OCI-LY3 (cell line): ENCODE measurements around the gene MCC.

ENCODE experiments used
- H2AFZ ChIP-seq: fragments of 200-600, 300-600 bp; shearing (Covaris generic); 2 replicates; pipeline ENCODE4 v1.6.0; 2014; ENCODE audit warnings: antibody characterized with exemption, low read depth, low read length
- H3K27ac ChIP-seq: fragments of 200-600, 300-600 bp; sonication (generic); 2 replicates; pipeline ENCODE4 v1.5.1; 2014; ENCODE audit warnings: mild to moderate bottlenecking, low read length, moderate library complexity, mixed read lengths
- H3K27me3 ChIP-seq: fragments of 200-600, 300-600 bp; sonication (generic); 2 replicates; pipeline ENCODE4 v1.6.1; 2014; ENCODE audit warnings: low read depth, low read length, mixed read lengths
- H3K36me3 ChIP-seq: fragments of 200-600, 300-600 bp; sonication (generic); replicated peaks from 2 replicates; pipeline ENCODE3; 2014; ENCODE audit warnings: low read depth, low read length, mixed read lengths
- H3K4me1 ChIP-seq: fragments of 300-600, 200-600 bp; sonication (generic); 2 replicates; pipeline ENCODE4 v1.6.1; 2014; ENCODE audit warnings: low read length, mixed read lengths
- H3K4me2 ChIP-seq: fragments of 200-600, 300-600 bp; sonication (generic); 2 replicates; pipeline ENCODE4 v1.6.1; 2014; ENCODE audit warnings: low read length, mixed read lengths
- H3K4me3 ChIP-seq: fragments of 300-600, 200-600 bp; sonication (generic); 2 replicates; pipeline ENCODE4 v1.5.1; 2014; ENCODE audit warnings: antibody characterized with exemption, mild to moderate bottlenecking, low read length, moderate library complexity
- H3K79me2 ChIP-seq: fragments of 300-600, 200-600 bp; shearing (Covaris generic); 2 replicates; pipeline ENCODE4 v1.6.1; 2014; ENCODE audit warnings: mild to moderate bottlenecking, low read length, mixed read lengths
- H3K9ac ChIP-seq: fragments of 300-600, 200-600 bp; shearing (Covaris generic); 2 replicates; pipeline ENCODE4 v1.6.0; 2014; ENCODE audit warnings: mild to moderate bottlenecking, low read length, moderate library complexity
- H3K9me3 ChIP-seq: fragments of 200-600, 300-600 bp; shearing (Covaris generic); 2 replicates; pipeline ENCODE4 v1.6.1; 2014; ENCODE audit warnings: low read length, mixed read lengths; ENCODE audit not compliant: insufficient read depth
- H4K20me1 ChIP-seq: fragments of 200-600, 300-600 bp; sonication (generic); 2 replicates; pipeline ENCODE4 v1.6.1; 2016; ENCODE audit warnings: low read length, mixed read lengths; ENCODE audit not compliant: insufficient read depth
- EZH2phosphoT487 ChIP-seq: fragments of 200-600 bp; shearing (Covaris generic); IDR thresholded peaks from 2 replicates; pipeline ENCODE4 v1.6.1; 2018; ENCODE audit warnings: antibody characterized with exemption, mixed run types, low read depth
- TF ChIP-seq, protein P1 (sequence below): fragments of 200-600, 300-600 bp; sonication (generic); IDR thresholded peaks from 2 replicates; pipeline ENCODE4 v1.5.1; 2014; ENCODE audit warnings: antibody characterized with exemption, low read length, low read depth

MCC gene

DNA sequence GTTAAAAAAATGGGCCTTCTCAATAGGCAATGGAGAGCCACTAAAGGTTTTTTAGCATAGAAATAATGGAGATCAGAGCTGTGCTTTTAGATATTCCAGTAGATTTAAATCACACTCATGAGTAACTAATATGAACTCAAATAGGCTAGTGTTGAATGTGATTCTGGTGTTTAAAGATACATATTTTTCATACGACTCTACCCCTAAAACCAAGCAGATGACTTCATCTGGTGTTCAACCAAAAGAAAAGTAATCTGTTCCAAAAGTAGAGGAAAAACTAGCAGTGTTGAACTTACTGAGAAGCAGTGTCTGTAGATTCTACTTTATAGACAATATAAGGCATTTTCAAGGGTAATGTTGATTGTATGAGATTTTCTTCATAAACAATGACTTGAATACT lies 191.6 kb downstream of the MCC start:
- H3K9ac ChIP-seq = no peak overlapping the region
- no peaks in the 10 kb centered on the region for H3K9me3 ChIP-seq
- peaks cover 17% of the 10 kb centered on the region for H3K27me3 ChIP-seq
- no peaks in the 10 kb centered on the region for H4K20me1 ChIP-seq
- TF ChIP-seq, protein P1, sequence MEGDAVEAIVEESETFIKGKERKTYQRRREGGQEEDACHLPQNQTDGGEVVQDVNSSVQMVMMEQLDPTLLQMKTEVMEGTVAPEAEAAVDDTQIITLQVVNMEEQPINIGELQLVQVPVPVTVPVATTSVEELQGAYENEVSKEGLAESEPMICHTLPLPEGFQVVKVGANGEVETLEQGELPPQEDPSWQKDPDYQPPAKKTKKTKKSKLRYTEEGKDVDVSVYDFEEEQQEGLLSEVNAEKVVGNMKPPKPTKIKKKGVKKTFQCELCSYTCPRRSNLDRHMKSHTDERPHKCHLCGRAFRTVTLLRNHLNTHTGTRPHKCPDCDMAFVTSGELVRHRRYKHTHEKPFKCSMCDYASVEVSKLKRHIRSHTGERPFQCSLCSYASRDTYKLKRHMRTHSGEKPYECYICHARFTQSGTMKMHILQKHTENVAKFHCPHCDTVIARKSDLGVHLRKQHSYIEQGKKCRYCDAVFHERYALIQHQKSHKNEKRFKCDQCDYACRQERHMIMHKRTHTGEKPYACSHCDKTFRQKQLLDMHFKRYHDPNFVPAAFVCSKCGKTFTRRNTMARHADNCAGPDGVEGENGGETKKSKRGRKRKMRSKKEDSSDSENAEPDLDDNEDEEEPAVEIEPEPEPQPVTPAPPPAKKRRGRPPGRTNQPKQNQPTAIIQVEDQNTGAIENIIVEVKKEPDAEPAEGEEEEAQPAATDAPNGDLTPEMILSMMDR = no peak
- TF ChIP-seq EZH2phosphoT487 = no peak
- no peaks in the 10 kb centered on the region for H3K79me2 ChIP-seq
- no peak overlapping the region for H2AFZ ChIP-seq
- no peak overlapping the region for H3K4me3 ChIP-seq
- H3K4me2 ChIP-seq = no peak overlapping the region
- H3K4me1 ChIP-seq = peaks cover 11% of the 10 kb centered on the region
- H3K27ac ChIP-seq = no peak overlapping the region
- H3K36me3 ChIP-seq = no peaks in the 10 kb centered on the region

DNA sequence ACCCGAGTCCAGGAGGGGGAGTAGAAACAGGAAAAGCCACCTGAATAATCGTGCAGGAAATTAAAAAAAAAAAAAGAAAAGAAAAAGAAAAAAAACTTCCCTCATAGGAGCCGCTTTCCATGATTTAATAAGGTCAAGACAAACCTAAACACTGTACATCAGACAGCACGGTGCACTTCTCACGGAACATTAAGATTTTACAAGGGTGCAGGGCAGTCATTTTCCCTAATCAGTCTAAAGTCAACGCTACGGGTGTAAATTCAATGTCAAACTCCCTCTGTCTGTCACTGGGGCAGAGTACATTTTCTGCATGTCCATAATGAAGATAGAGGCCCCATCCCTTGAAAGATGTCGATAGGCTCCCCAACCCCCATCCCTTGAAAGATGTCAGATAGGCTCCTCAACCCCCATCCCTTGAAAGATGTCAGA lies 193.1 kb downstream of the MCC start:
- Histone ChIP-seq H3K4me3 (peak overlapping the region; percentile 91), H3K9ac (peak overlapping the region; percentile 38; the same call in 1 of the 2 replicates), H2AFZ (0 out of 2 replicates have a peak overlapping the region, but pooled peaks have one; percentile 91)

DNA sequence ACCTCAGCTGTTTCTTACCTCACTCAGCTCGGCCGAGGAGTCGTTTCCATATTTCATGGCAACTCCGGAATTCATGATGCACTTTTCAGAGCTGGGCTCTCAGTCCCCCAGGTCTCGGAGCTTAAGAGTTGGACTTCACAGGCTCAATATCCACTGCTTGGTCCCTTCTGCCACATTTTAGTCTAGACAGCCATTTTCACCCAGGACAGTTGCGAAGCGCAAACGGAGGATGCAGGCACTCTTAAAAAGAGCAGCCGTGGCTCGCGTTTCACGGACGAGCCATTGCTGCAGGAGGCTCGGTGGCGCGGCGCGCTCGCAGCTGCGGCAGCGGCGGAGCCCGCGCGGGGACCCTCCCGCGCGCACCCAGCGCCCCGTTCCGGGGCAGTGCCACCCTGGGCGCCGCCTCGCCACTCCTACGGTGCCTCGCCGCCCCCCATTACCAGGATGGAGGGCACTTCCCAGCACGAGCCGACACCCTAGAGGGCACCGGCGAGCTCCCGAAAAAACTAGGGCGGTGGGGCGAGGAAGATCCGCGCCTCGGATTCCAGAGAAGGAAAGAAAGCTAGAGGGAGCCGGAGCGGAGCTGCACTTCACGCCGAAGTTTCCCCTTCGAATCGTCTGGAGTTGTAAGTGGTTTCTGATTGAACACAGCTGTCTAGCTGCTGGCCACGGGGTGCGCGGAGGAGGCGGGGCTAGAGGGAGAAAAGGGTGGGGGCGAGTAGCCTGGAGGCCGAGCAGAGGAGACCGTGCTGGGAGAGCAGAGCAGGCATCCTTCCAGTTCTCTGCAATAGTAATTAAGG lies 193.7 kb downstream of the MCC start:
- Histone ChIP-seq H3K4me1 (peaks cover 12% of the 10 kb centered on the region), H3K79me2 (no peaks in the 10 kb centered on the region), H3K27me3 (peaks cover 17% of the 10 kb centered on the region), H3K27ac (no peak overlapping the region), H4K20me1 (no peaks in the 10 kb centered on the region), H3K4me2 (peak overlapping the region; percentile 97), H3K9ac (peak overlapping the region; percentile 38), H2AFZ (peak overlapping the region; percentile 91), H3K4me3 (peak overlapping the region; percentile 91), H3K36me3 (no peaks in the 10 kb centered on the region), H3K9me3 (no peaks in the 10 kb centered on the region)
- TF ChIP-seq EZH2phosphoT487 = no peak
- TF ChIP-seq, protein P1 = 0 out of 2 replicates have a peak, but pooled peaks have one; percentile 4

More for the DNA sequence above, 193.1 kb downstream of the MCC start:
- Histone ChIP-seq H4K20me1 (no peaks in the 10 kb centered on the region), H3K27me3 (peaks cover 17% of the 10 kb centered on the region), H3K36me3 (no peaks in the 10 kb centered on the region), H3K4me1 (peaks cover 11% of the 10 kb centered on the region), H3K4me2 (peak overlapping the region; percentile 97), H3K9me3 (no peaks in the 10 kb centered on the region), H3K27ac (no peak overlapping the region), H3K79me2 (no peaks in the 10 kb centered on the region)
- TF ChIP-seq EZH2phosphoT487 = no peak
- TF ChIP-seq, protein P1 = no peak

DNA sequence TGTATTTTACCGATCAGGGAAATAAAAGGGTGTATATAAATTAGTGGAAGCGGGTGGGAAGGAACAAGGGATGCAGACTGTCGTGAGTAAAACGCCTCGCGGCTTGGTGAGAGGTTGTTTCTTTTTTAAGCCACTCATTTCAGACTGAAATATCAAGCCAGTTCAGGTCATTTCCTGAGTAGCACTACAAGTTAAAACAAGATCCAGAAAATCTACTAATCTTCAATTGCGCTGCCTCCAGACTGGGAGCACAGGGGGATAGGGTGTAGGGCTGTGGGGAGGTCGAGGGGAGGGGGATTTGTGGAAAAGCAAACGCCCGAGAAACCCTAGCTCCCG lies 194.3 kb downstream of the MCC start:
- peaks cover 17% of the 10 kb centered on the region for H3K27me3 ChIP-seq
- H3K27ac ChIP-seq = no peak overlapping the region
- no peaks in the 10 kb centered on the region for H3K79me2 ChIP-seq
- TF ChIP-seq EZH2phosphoT487 = no peak
- TF ChIP-seq, protein P1 = no peak
- no peaks in the 10 kb centered on the region for H3K9me3 ChIP-seq
- no peaks in the 10 kb centered on the region for H4K20me1 ChIP-seq
- H3K4me3 ChIP-seq = peak overlapping the region; percentile 91
- no peaks in the 10 kb centered on the region for H3K36me3 ChIP-seq
- H2AFZ ChIP-seq = peak overlapping the region; percentile 91
- H3K9ac ChIP-seq = peak overlapping the region; percentile 38; the same call in 1 of the 2 replicates
- H3K4me1 ChIP-seq = peaks cover 15% of the 10 kb centered on the region
- H3K4me2 ChIP-seq = peak overlapping the region; percentile 97
